ENCODE data around the gene MYRF. TPM values are rescaled to one million over a fixed set of nuclear protein-coding genes. Genes with fewer than 3 reads are reported as not detected.

Gene MYRF
- total and polyA plus RNA-seq, 11 donors: 0.11 to 41.2 (median 0.25) TPM; not detected in 2

DNA sequence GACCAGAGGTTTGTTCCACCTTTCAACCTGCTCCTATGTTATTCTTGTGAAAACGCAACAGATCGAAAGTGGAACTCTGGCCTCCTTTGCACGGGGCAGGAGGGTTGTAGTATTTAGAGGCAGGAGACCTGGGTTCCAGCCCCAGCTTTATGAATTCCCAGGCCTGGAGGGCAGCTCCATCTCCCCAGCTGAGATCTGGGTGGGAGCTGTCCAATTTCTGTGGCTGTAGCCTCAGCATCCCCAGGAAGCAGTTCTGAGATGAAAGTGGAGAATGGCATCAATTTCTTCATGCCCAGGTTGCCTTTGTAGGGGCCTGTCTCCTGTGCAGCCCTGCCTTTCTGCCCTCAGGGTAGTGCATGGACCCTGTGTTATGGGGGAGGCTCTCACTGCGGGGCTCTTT lies 79.8 kb downstream of the MYRF start:
- TF ChIP-seq, protein P1, sequence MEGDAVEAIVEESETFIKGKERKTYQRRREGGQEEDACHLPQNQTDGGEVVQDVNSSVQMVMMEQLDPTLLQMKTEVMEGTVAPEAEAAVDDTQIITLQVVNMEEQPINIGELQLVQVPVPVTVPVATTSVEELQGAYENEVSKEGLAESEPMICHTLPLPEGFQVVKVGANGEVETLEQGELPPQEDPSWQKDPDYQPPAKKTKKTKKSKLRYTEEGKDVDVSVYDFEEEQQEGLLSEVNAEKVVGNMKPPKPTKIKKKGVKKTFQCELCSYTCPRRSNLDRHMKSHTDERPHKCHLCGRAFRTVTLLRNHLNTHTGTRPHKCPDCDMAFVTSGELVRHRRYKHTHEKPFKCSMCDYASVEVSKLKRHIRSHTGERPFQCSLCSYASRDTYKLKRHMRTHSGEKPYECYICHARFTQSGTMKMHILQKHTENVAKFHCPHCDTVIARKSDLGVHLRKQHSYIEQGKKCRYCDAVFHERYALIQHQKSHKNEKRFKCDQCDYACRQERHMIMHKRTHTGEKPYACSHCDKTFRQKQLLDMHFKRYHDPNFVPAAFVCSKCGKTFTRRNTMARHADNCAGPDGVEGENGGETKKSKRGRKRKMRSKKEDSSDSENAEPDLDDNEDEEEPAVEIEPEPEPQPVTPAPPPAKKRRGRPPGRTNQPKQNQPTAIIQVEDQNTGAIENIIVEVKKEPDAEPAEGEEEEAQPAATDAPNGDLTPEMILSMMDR (IDR thresholded peaks at IDR 0.05): no peak
- no peak for TF ChIP-seq POLR2A (IDR thresholded peaks at IDR 0.05)
- Histone ChIP-seq H3K27ac (peak overlapping the region in 3 of 12 donors; percentile 15 to 65 (median 17)), H3K9me3 (no peaks in the 10 kb centered on the region), H3K27me3 (no peaks in the 10 kb centered on the region), H3K36me3 (no peaks in the 10 kb centered on the region), H3K4me1 (peaks cover 0 to 76% (median 46%) of the 10 kb centered on the region in 12 donors), H3K4me3 (no peak overlapping the region)
- no peak for ATAC-seq
- WGBS, 4 donors: 90 to 96% (median 94%) methylated on average over 4 of the region's 4 CpGs
- intact Hi-C loops (cut with DNase I): no loop called here
- DNase-seq: peak in 1 of 5 donors; percentile 20

GRCh38 chr11:61832754-61833153 lies 80.3 kb downstream of the MYRF start:
- Histone ChIP-seq H3K9me3 (no peaks in the 10 kb centered on the region), H3K36me3 (no peaks in the 10 kb centered on the region), H3K27ac (peak overlapping the region in 3 of 12 donors; percentile 6 to 18 (median 15)), H3K4me3 (no peak overlapping the region), H3K4me1 (peaks cover 0 to 73% (median 44%) of the 10 kb centered on the region in 12 donors), H3K27me3 (no peaks in the 10 kb centered on the region)
- 43 to 63% (median 51%) methylated on average over 5 to 7 of the region's 7 CpGs for WGBS, 4 donors
- intact Hi-C loops (cut with DNase I): no loop called here
- ATAC-seq (peak; percentile 3 to 59 (median 32)), DNase-seq (peak in 3 of 5 donors; percentile 36 to 66 (median 58))
- TF ChIP-seq, protein P1 (IDR thresholded peaks at IDR 0.05): peak in 1 of 12 donors; percentile 7
- TF ChIP-seq POLR2A (IDR thresholded peaks at IDR 0.05): no peak

- Histone ChIP-seq H3K27ac (peak overlapping the region in 2 of 12 donors; percentile 15 to 27), H3K4me1 (peaks cover 0 to 72% (median 40%) of the 10 kb centered on the region in 12 donors)
- no peak for TF ChIP-seq POLR2A (IDR thresholded peaks at IDR 0.05)
- TF ChIP-seq, protein P1 (IDR thresholded peaks at IDR 0.05): no peak
Observed at GRCh38 chr11:61833471-61833870, 81.0 kb downstream of the MYRF start.

DNA sequence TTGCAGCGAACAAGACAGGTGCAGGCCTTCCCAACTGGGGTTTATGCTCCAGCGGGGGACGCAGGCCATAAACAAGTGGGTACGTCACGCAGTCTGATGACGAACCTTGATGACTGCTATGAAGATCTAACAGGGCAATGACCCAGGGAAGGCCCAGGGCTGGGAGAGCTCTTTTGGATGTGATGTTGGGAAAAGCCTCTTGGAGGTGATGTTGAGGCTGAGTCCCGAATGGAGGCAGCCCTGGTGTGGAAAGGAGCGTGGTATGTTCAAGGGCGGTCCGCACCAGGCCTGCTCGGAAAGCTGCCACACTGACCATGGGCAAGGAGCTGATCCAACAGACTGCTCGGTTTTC lies 81.5 kb downstream of the MYRF start:
- WGBS, 4 donors: 90 to 95% (median 94%) methylated on average over 12 of the region's 12 CpGs

More at GRCh38 chr11:61833471-61833870, 81.0 kb downstream of the MYRF start:
- intact Hi-C loops (cut with DNase I): no loop called here
- peak in 2 of 5 donors; percentile 10 to 21 for DNase-seq
- Histone ChIP-seq H3K9me3 (no peaks in the 10 kb centered on the region), H3K36me3 (peaks cover 0 to 7% (median 0%) of the 10 kb centered on the region in 9 donors), H3K27me3 (no peaks in the 10 kb centered on the region), H3K4me3 (no peak overlapping the region)
- 73 to 91% (median 79%) methylated on average over 11 of the region's 11 CpGs for WGBS, 4 donors
- no peak for ATAC-seq

More for the DNA sequence above, 81.5 kb downstream of the MYRF start:
- Histone ChIP-seq H3K4me3 (no peak overlapping the region), H3K4me1 (peaks cover 0 to 68% (median 36%) of the 10 kb centered on the region in 12 donors), H3K9me3 (no peaks in the 10 kb centered on the region), H3K27ac (peak overlapping the region in 11 of 12 donors; percentile 27 to 84 (median 70)), H3K36me3 (peaks cover 0 to 7% (median 0%) of the 10 kb centered on the region in 9 donors), H3K27me3 (no peaks in the 10 kb centered on the region)
- TF ChIP-seq, protein P1 (IDR thresholded peaks at IDR 0.05): no peak
- TF ChIP-seq POLR2A (IDR thresholded peaks at IDR 0.05): no peak
- intact Hi-C loops (cut with DNase I): no loop called here
- DNase-seq (peak in 1 of 5 donors; percentile 18), ATAC-seq (no peak)

Data from heart left ventricle (tissue), 16 donors.